ENCODE data around the gene GIPC2. TPM values are rescaled to one million over a fixed set of nuclear protein-coding genes. Genes with fewer than 3 reads are reported as not detected.

GIPC2 gene
- total and polyA plus RNA-seq, 11 donors = 0.99 to 4.0 (median 2.5) TPM

GRCh38 chr1:78143152-78143551, 97.4 kb downstream of the GIPC2 start:
- intact Hi-C loops (cut with DNase I) = loop anchor here in 3 of 10 donors (5.0 to 10.0 kb wide), 4 partner anchors 462 to 534 kb away; no protein-coding TSS in a partner anchor
- H3K27me3 ChIP-seq = no peaks in the 10 kb centered on the region
- H3K9me3 ChIP-seq = no peaks in the 10 kb centered on the region
- no peak overlapping the region for H3K27ac ChIP-seq
- DNase-seq (no peak), ATAC-seq (peak in 1 of 4 donors; percentile 20)
- no peak for TF ChIP-seq POLR2A (IDR thresholded peaks at IDR 0.05)
- H3K4me3 ChIP-seq = peak overlapping the region in 2 of 12 donors; percentile 6 to 21
- 71 to 75% (median 73%) methylated on average over 4 of the region's 4 CpGs for WGBS, 4 donors
- no peaks in the 10 kb centered on the region for H3K36me3 ChIP-seq
- H3K4me1 ChIP-seq = peaks cover 0 to 9% (median 0%) of the 10 kb centered on the region in 12 donors

- 88 to 92% (median 89%) methylated on average over 2 of the region's 2 CpGs for WGBS, 4 donors
- Histone ChIP-seq H3K27ac (no peak overlapping the region), H3K4me3 (no peak overlapping the region), H3K27me3 (no peaks in the 10 kb centered on the region), H3K9me3 (no peaks in the 10 kb centered on the region), H3K4me1 (peaks cover 0 to 9% (median 0%) of the 10 kb centered on the region in 12 donors), H3K36me3 (no peaks in the 10 kb centered on the region)
- intact Hi-C loops (cut with DNase I) = loop anchor here in 4 of 10 donors (2.0 to 10.0 kb wide), 5 partner anchors 461 to 534 kb away; no protein-coding TSS in a partner anchor
- no peak for TF ChIP-seq CTCF (IDR thresholded peaks at IDR 0.05)
- TF ChIP-seq POLR2A (IDR thresholded peaks at IDR 0.05) = no peak
- DNase-seq (no peak), ATAC-seq (no peak)
Observed at GRCh38 chr1:78143673-78144072, 97.9 kb downstream of the GIPC2 start.

GRCh38 chr1:78145105-78145580, 99.4 kb downstream of the GIPC2 start:
- TF ChIP-seq POLR2A (IDR thresholded peaks at IDR 0.05) (no peak), CTCF (IDR thresholded peaks at IDR 0.05) (peak; percentile 52 to 92 (median 80))
- no peaks in the 10 kb centered on the region for H3K27me3 ChIP-seq
- H3K36me3 ChIP-seq = no peaks in the 10 kb centered on the region
- peaks cover 0 to 9% (median 0%) of the 10 kb centered on the region in 12 donors for H3K4me1 ChIP-seq
- DNase-seq = peak in 3 of 5 donors; percentile 34 to 38 (median 34)
- intact Hi-C loops (cut with DNase I) = loop anchor here in 9 of 10 donors (2.0 to 10.0 kb wide), 6 partner anchors 460 to 532 kb away; no protein-coding TSS in a partner anchor
- no peaks in the 10 kb centered on the region for H3K9me3 ChIP-seq
- no peak overlapping the region for H3K27ac ChIP-seq
- no peak overlapping the region for H3K4me3 ChIP-seq
- ATAC-seq = peak in 3 of 4 donors; percentile 56 to 76 (median 74)
- 5 to 18% (median 14%) methylated on average over 2 of the region's 2 CpGs for WGBS, 4 donors

GRCh38 chr1:78146205-78146771, 100.5 kb downstream of the GIPC2 start:
- Histone ChIP-seq H3K4me3 (no peak overlapping the region), H3K4me1 (peaks cover 0 to 9% (median 0%) of the 10 kb centered on the region in 12 donors), H3K36me3 (no peaks in the 10 kb centered on the region), H3K27ac (no peak overlapping the region), H3K9me3 (no peaks in the 10 kb centered on the region), H3K27me3 (no peaks in the 10 kb centered on the region)
- DNase-seq = no peak
- 42 to 92% (median 69%) methylated on average over 2 of the region's 2 CpGs for WGBS, 4 donors
- TF ChIP-seq CTCF (IDR thresholded peaks at IDR 0.05) (no peak), POLR2A (IDR thresholded peaks at IDR 0.05) (no peak)
- ATAC-seq = no peak
- intact Hi-C loops (cut with DNase I) = loop anchor here in 9 of 10 donors (5.0 to 10.0 kb wide), 5 partner anchors 459 to 531 kb away; no protein-coding TSS in a partner anchor

Measured in heart left ventricle (tissue), 16 donors.